T-helper 1 cell treated with Interleukin-12 subunit alpha and Interleukin-12 subunit beta and Interleukin-4 antibody, amounts not matched to agents 30 μg/mL and 1 μg/mL, for 36 hours (primary cell): Measurements from ENCODE around the gene KRTAP20-3.

Source experiments
- H3K27ac Mint-ChIP-seq: one replicate; pipeline ENCODE4 v1.8.0; 2021; ENCODE audit warnings: mild to moderate bottlenecking, mixed read lengths
- H3K27me3 Mint-ChIP-seq: one replicate; pipeline ENCODE4 v1.8.0; 2021; ENCODE audit warnings: low read depth, mixed read lengths
- H3K36me3 Mint-ChIP-seq: one replicate; pipeline ENCODE4 v1.8.0; 2021; ENCODE audit warnings: low read depth, mixed read lengths
- H3K4me1 Mint-ChIP-seq: one replicate; pipeline ENCODE4 v1.8.0; 2021; ENCODE audit warnings: low read depth, mixed read lengths
- H3K4me3 Mint-ChIP-seq: one replicate; pipeline ENCODE4 v1.8.0; 2021; ENCODE audit warnings: mild to moderate bottlenecking, moderate library complexity, mixed read lengths
- H3K9me3 Mint-ChIP-seq: one replicate; pipeline ENCODE4 v1.8.0; 2021; ENCODE audit warnings: mixed read lengths

KRTAP20-3 gene

DNA sequence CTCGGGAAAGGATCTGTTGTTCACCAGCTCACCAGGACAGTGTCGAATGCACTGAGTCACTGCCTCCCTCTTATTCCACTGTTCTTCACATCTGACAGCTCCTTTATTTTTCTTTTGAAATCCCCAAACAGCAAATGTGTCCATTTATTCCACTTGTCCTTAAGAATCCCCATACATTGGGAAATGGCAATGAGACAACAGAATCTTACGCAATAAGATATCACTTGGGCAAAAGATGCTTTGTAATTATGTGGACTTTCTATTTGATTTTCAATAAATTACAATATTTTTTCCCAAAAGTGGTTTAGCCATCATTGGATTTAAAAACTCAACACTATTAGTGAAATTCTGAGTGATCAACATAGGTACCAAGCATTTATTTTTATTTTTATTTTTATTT, 4.0 kb upstream of the KRTAP20-3 start:
- H3K9me3 Mint-ChIP-seq, result peaks cover 3% of the 10 kb centered on the region
- H3K27me3 Mint-ChIP-seq, result no peaks in the 10 kb centered on the region
- no peak overlapping the region for H3K27ac Mint-ChIP-seq
- no peak overlapping the region for H3K4me3 Mint-ChIP-seq
- no peaks in the 10 kb centered on the region for H3K4me1 Mint-ChIP-seq
- no peaks in the 10 kb centered on the region for H3K36me3 Mint-ChIP-seq

- peaks cover 6% of the 10 kb centered on the region for H3K9me3 Mint-ChIP-seq
- H3K4me1 Mint-ChIP-seq, result no peaks in the 10 kb centered on the region
- H3K36me3 Mint-ChIP-seq, result no peaks in the 10 kb centered on the region
- no peaks in the 10 kb centered on the region for H3K27me3 Mint-ChIP-seq
- H3K27ac Mint-ChIP-seq, result no peak overlapping the region
- H3K4me3 Mint-ChIP-seq, result no peak overlapping the region
Measured at GRCh38 chr21:30646904-30647414, 4.3 kb downstream of the KRTAP20-3 start.

DNA sequence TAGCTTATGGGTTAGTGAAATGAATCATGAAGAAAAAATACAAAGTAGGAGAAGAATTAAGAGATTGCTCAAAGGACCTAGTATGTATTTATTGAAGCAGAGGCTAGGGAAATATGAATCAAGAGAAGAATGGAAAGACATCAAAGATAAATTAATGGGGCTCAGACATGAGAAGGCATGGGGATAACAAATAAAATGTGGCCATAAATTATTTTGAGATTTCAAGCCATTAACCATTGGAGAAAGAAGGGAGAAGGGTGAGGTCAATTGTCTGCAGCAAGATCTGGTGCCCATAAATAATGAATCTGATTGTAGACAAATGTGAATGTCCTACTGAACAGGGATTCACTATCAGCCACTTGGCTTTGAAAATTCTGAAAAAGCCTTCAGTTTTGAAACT, 10.2 kb downstream of the KRTAP20-3 start:
- Mint-ChIP-seq H3K4me1 (no peaks in the 10 kb centered on the region), H3K9me3 (no peaks in the 10 kb centered on the region), H3K4me3 (no peak overlapping the region), H3K36me3 (no peaks in the 10 kb centered on the region), H3K27me3 (no peaks in the 10 kb centered on the region), H3K27ac (no peak overlapping the region)

- H3K4me3 Mint-ChIP-seq, result no peak overlapping the region
- peaks cover 5% of the 10 kb centered on the region for H3K27me3 Mint-ChIP-seq
- peaks cover 14% of the 10 kb centered on the region for H3K9me3 Mint-ChIP-seq
- H3K4me1 Mint-ChIP-seq, result no peaks in the 10 kb centered on the region
- no peak overlapping the region for H3K27ac Mint-ChIP-seq
- no peaks in the 10 kb centered on the region for H3K36me3 Mint-ChIP-seq
Measured at GRCh38 chr21:30668776-30669175, 26.1 kb downstream of the KRTAP20-3 start.

DNA sequence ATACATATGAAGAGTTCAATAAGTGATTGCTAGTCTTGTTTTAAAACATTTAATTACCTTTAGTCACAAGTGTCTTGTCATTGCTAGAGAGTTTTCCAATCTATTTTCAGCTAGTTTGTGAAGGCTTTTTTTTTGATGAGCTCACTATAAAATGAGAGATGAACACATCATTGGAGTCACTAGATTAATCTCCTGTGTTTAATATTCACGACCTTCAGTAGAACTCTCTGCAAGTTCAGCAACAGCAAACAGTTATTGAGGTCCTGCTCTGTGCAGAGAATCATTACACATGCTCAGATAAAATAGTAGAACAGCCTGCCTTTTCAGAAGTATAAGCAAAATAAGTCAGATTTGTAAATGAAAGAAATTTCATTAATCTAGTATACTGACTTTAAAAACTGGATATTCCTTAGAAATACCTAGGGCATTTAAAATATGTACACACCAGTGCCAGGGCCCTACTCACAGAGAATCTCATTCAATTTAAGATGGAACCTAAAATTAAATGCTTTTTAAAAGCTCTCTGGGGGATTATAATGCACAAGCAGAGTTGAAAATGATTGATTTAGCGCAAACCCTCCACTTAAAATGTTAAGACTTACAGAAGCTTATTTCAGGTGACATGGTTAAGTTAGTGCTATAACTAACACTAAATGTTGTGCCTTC, 30.5 kb downstream of the KRTAP20-3 start:
- no peak overlapping the region for H3K4me3 Mint-ChIP-seq
- no peak overlapping the region for H3K27ac Mint-ChIP-seq
- no peaks in the 10 kb centered on the region for H3K36me3 Mint-ChIP-seq
- no peaks in the 10 kb centered on the region for H3K27me3 Mint-ChIP-seq
- no peaks in the 10 kb centered on the region for H3K4me1 Mint-ChIP-seq
- peaks cover 17% of the 10 kb centered on the region for H3K9me3 Mint-ChIP-seq

GRCh38 chr21:30674312-30674711, 31.6 kb downstream of the KRTAP20-3 start:
- Mint-ChIP-seq H3K4me3 (no peak overlapping the region), H3K9me3 (peaks cover 17% of the 10 kb centered on the region), H3K4me1 (no peaks in the 10 kb centered on the region), H3K27me3 (no peaks in the 10 kb centered on the region), H3K27ac (no peak overlapping the region), H3K36me3 (no peaks in the 10 kb centered on the region)

DNA sequence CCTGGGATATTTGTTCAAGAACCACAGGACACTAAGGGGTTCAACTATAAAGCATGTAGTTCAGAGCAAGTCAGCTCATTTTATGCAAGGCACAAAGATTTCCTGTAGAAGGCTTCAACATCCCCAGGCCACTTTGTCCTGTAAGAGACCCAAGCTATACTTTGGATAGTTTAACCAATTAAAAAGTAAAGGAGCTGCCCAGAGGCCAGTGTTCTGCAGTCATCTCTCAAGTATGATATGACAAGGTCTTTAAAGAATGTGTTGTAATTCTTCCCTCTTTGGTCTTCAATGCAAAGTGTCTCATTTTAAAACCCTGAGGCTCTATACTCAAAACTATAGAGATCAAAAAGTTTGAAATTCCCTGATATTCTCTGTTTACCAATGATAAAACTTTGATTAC, 34.1 kb downstream of the KRTAP20-3 start:
- Mint-ChIP-seq H3K4me1 (no peaks in the 10 kb centered on the region), H3K27me3 (no peaks in the 10 kb centered on the region), H3K9me3 (peaks cover 3% of the 10 kb centered on the region), H3K27ac (no peak overlapping the region), H3K36me3 (no peaks in the 10 kb centered on the region), H3K4me3 (no peak overlapping the region)

- Mint-ChIP-seq H3K27ac (no peak overlapping the region), H3K4me3 (no peak overlapping the region), H3K4me1 (no peaks in the 10 kb centered on the region), H3K9me3 (peaks cover 3% of the 10 kb centered on the region), H3K27me3 (no peaks in the 10 kb centered on the region), H3K36me3 (no peaks in the 10 kb centered on the region)
Measured at GRCh38 chr21:30680586-30680985, 37.9 kb downstream of the KRTAP20-3 start.

GRCh38 chr21:30684506-30684905, 41.8 kb downstream of the KRTAP20-3 start:
- no peaks in the 10 kb centered on the region for H3K9me3 Mint-ChIP-seq
- H3K4me1 Mint-ChIP-seq, result no peaks in the 10 kb centered on the region
- no peaks in the 10 kb centered on the region for H3K27me3 Mint-ChIP-seq
- no peak overlapping the region for H3K27ac Mint-ChIP-seq
- no peak overlapping the region for H3K4me3 Mint-ChIP-seq
- H3K36me3 Mint-ChIP-seq, result no peaks in the 10 kb centered on the region

GRCh38 chr21:30689822-30690221, 47.2 kb downstream of the KRTAP20-3 start:
- no peaks in the 10 kb centered on the region for H3K27me3 Mint-ChIP-seq
- no peaks in the 10 kb centered on the region for H3K36me3 Mint-ChIP-seq
- no peak overlapping the region for H3K27ac Mint-ChIP-seq
- no peak overlapping the region for H3K4me3 Mint-ChIP-seq
- H3K9me3 Mint-ChIP-seq, result no peaks in the 10 kb centered on the region
- H3K4me1 Mint-ChIP-seq, result no peaks in the 10 kb centered on the region
